Activated effector memory CD4-positive, alpha-beta T cell treated with anti-CD3 and anti-CD28 coated beads, Interleukin-2, amount 50 U/mL, for 16 hours (primary cell): ENCODE results near the gene PODNL1.

Source experiments
- DNase-seq: peaks from one replicate; pipeline ENCODE4 v3.0.0-alpha.2; 2020

Gene PODNL1

GRCh38 chr19:13957051-13957450, 18.8 kb upstream of the PODNL1 start:
- no peak for DNase-seq

- DNase-seq: no peak
These were observed 18.1 kb upstream of the PODNL1 start for GRCh38 chr19:13956365-13956744.

DNA sequence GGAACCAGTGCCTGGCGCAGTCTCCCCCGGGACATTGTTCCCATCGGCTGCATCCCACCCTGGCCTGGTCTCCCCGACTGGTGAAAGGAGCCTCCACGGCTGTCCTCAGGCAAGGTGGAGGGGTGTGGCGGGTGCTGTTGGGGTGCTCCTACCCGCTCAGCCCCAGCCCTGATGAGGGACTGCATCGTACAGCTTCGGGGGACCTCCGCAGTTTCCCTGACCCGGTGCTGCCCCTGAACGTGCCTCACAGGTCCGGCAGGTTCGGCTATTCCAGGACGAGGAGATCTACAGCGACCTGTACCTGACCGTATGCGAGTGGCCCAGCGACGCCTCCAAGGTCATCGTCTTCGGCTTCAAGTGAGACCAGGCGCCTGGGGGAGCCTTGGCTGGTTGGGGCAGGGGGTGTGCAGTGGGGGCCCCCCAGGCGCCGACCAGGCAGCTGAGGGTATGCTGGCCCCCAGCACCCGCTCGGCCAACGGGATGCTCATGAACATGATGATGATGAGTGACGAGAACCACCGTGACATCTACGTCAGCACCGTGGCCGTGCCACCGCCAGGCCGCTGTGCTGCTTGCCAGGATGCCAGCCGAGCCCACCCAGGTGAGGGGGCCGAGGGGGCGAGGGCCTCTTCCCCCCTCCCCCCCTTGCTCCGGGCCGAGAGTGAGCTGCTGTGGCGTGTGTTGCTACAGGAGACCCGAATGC, 17.6 kb upstream of the PODNL1 start:
- no peak for DNase-seq

- DNase-seq: no peak
These were observed 16.0 kb upstream of the PODNL1 start for GRCh38 chr19:13954185-13954584.

GRCh38 chr19:13952931-13953531, 14.8 kb upstream of the PODNL1 start:
- DNase-seq: no peak

DNA sequence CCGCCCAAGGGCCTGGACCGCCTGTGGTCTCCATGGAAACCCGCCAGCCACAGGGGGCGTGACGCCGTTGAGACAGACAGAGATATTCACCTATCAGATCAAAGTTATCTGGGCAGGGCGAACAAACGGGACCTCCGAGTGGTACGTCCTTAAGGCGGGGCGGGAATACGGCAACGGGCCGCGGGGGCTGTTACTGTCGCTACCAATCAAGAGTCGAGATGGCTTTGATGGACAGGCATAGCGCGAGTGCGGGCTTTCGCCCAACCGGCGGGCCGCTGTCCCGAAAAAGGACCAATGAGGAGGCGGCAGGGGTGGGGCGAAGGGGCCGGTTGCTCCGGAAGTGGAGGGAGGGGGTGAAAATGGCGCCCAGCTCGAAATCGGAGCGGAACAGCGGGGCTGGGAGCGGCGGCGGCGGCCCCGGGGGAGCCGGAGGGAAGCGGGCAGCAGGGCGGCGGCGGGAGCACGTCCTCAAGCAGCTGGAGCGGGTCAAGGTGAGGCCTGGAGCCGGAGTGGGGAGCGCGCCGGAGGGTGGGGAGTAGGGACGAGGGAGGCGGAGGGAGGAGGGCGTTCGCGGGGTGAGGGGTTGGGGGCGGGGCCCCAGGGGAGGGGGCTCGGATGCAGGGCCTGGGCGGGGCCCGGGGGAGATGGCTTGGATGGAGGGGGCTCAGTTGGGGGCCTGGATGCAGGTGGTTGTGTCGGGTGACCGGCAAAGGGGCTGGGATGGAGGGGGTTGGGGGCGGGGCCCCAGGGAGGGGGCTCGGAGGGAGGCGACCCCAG, 14.1 kb upstream of the PODNL1 start, which contains the start of gene DCAF15:
TSS of gene DCAF15 (plus strand) at position 356 of the 777 bp plus-strand sequence. CDS start at position 360, 4 bp downstream.
- peak; percentile 100 for DNase-seq

GRCh38 chr19:13951799-13952153, 13.6 kb upstream of the PODNL1 start:
- DNase-seq: no peak

DNA sequence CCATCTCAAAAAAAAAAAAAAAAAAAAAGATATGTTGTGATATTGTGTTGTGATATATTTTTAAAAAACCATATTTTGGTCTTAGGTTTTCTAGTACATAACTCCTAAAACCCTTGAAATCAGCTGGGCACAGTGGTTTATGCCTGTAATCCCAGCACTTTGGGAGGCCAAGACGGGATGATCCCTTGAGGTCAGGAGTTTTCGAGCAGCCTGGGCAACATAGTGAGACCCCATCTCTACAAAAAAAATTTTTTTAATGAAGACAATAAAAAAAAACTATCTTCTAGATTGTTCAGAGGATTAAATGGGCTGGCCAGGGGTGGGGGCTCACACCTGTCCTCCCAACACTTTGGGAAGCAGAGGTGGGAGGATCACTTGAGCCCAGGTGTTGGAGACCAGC, 12.8 kb upstream of the PODNL1 start:
- DNase-seq: no peak

DNA sequence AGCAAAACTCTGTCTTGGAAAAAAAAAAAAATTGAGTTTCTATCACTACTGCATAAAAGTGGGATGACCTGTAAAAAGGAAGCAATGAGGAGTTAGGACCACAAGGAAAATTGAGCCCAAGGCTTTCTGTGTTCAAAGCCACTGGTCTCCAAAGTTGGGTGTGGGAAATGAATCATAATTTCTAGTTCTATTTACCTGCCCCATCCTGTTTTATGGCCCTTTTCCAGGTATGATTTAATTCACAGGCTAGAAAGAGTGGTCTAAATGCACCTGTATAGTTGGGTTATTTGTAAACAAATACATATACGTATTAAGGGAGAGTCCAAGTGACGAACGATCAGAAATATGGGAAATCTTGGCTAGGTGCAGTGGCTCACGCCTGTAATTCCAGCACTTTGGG, 8.2 kb upstream of the PODNL1 start:
- DNase-seq: no peak

GRCh38 chr19:13942023-13942684, 3.9 kb upstream of the PODNL1 start:
- no peak for DNase-seq

DNA sequence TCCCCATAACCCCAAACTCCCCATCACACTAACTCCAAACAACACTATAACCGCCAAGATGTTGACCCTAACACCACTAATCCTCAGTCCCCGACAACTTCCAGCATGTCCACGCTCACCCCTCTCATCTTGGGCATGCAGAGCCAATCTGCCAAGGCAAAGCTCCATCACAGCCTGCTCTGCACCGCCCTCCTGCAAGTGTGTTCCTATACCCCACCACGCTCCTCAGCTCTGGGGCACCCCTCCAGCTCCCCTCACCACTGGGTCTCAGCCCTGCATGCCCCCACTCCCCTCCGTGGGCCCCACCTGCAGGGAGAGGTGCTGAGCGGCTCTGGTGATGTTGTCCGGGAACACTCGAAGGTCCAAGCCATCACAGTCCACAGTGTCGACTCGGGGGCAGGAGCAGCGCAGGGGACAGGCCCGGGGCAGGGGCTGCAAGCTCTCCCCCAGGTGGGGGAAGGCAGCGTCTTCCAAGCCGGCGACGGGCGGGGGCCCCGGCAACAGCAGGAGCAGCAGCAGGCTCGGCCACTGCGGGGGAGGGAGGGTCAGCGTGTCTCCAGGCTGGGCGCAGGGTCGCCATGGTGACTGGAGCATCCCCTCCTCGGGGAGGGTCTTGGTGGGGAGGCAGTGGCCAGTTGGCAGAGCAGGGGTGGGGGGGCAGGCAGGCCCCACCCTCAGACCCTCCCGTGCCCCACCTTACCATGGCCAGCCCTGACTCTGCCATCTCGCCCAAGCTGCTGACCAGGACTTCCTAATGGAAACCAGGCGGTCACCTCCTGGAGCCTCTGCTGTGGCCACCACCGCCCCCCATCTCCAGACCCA, 527 bp downstream of the PODNL1 start:
- DNase-seq: no peak

DNA sequence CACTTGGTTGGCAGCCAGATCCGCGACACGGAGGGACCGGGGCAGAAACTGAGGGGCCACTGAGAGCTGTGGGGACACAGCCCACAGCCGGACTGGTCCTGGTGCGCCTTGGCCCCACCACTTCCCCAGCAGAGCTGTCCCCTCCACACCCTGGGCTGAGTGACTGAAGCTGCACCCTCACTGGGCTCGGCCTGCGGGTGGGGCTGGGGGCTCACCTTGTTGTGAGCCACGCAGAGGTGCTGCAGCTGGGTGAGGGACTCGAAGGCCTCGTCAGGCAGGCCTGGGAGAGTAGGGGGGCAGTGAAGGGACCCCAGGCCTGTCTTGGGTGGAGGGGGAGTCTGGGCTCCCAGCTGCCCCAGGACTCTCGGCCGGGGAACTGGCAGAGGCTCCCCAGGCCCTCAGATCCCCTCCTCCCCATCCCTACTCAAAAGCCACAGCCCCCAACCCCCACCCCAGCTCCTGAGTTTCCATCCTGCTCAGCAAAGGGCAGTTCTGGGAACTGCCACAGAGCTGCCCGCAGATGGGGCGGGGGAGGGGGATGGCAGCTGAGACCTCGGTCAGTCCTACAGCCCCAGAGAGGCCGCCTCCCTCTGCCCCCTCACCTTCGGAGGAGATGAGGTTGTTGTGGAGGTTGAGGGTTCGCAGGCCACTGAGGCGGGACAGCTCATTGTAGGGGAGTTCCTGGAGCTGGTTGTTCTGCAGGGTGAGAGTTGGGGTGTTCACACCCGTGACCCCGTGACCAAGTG, 2.3 kb downstream of the PODNL1 start:
- no peak for DNase-seq

DNA sequence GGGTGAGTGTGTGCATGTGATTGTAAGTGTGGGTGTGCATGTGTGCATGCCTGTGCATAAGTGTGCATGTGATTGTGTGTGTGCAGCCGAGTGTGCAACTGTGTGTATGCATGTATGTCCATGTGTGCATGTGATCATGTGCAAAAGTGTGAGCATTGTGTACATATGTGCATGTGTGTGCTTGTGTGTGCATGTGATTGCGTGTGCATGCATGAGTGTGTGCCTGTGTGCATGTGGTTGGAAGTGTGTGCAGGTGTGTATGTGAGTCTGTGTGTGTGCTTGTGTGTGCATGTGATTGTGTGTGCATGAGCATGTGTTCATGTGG, 3.5 kb downstream of the PODNL1 start:
- DNase-seq: no peak

DNA sequence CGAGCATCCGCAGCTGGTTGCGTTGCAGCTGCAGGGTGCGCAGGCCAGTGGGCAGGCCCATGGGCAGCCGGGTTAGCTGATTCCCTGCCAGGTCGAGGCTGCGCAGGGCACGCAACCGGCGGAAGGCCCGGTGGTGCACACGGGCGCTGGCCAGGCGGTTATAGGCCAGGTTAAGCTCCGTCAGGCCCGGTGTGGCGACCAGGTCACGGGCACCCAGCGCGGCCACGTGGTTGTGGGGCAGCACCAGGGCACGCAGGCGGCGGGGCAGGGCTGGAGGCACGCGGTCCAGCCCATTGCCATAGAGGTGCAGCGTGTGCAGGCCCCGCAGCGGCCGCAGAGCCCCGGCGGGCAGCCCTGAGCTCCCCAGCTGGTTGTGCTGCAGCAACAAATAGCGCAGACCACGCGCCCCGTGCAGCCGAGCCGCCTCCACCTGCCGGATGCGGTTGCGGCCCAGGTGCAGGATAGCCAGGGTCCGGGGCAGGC, 5.3 kb downstream of the PODNL1 start:
- no peak for DNase-seq

GRCh38 chr19:13932149-13932637, 6.0 kb downstream of the PODNL1 start:
- no peak for DNase-seq

DNA sequence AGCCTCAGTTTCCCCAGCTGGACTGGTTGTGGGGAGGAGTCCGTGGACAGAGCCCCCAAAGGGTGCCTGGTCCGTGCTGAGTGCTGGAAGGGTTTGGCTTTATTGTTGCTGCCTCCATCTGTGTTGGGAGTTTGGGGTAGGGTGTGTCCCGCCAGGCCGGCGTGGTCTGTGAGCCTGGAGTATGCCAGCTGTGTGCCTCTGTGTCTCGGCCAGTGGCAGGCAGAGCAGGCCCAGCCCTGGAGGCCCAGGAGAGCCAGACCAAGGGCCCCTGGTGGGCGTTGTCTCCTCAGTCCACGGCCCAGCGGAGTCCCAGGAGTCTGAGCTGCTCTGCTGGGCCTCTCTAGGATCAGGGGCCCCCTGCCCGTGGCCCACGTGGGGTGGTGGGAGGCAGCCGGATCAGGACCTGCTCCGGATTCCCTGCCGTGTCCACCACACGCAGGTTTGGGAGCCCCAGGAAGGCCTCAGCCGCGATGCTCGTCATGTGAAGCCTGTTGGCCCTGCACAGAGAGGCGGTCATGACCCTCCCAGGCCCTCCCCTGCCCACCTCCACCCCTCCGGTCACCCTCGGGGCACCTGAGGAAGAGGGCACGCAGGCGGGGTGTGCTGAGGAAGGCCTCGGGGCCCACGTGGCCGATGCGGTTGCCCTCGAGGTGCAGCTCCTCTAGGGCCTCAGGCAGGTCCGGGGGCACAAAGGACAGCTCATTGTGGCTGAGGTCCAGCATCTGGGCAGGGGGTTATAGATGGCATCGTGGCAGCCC, 6.6 kb downstream of the PODNL1 start:
- DNase-seq: no peak

DNA sequence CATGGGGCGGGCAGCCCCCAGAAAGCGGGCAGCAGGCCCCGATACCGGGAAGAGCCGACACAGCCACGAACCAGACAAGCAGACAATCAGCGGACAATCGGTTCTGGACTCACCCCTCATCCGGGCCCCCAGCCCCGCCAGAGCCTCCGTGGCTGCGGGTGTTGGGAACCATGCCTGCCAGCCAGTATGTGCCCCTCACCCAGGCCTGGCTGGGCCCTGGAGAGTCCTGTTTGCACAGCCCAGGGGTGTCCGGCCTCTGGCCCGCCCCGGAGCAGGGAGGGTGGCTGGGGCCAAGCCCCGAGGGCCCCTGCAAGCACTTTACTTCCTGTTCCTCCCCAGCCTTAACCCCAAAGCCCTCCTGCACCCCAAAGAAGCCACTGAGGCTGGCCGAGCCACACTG, 7.8 kb downstream of the PODNL1 start:
- DNase-seq: no peak

DNA sequence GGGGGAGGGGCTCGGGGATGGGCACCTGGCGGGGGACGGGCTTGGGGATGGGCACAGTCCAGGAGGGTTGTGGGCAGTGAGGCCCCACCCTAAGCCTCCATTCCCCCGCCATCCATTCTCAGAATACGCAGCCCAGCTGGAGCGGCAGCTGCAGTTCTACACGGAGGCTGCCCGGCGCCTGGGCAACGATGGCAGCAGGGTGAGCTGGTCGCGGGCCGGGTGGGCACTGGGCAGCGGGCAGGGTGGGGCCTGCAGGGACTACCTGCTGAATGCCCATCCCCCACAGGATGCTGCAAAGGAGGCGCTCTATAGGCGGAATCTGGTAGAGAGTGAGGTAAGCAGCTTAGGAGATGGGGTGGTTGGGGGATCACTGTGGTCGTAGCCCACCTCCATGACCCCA, 8.3 kb downstream of the PODNL1 start:
- no peak for DNase-seq

DNA sequence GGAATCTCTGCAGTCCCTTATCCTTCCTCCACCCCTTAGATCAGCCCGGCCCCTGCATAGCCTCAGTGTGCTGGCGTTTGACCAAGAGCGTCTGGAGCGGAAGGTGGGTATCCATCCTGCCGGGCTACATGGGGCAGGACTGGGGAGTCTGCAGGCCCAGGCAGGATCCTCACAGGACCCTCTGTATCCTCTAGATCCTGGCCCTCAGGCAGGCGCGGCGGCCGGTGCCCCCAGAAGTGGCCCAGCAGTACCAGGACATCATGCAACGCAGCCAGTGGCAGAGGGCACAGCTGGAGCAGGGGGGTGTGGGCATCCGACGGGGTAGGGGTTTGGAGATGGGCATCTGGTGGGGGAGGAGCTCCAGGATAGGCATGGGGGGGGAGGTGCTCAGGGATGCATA, 8.9 kb downstream of the PODNL1 start:
- no peak for DNase-seq

DNA sequence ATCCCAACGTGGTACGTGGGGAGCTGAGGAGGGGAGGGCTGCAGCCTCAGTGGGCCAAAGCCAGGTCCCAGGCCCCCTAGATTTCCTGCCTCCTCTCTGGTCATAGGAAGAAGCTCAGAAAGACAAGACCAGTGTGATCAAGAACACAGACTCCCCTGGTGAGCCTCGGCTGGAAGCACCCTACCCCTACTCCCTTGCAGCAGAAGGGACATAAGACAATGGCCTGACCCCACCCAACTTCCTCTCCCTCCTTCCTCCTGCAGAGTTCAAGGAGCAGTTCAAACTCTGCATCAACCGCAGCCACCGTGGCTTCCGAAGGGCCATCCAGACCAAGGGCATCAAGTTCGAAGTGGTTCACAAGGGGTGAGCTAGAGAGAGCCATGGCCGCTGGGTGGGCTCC, 11.5 kb downstream of the PODNL1 start:
- DNase-seq: no peak

- no peak for DNase-seq
These were observed 12.2 kb downstream of the PODNL1 start for GRCh38 chr19:13926010-13926409.
